HG03196 (cell line): ENCODE data around the gene TBC1D1.

Experiments used
- ATAC-seq: cut with Tn5 transposase; IDR thresholded peaks from one replicate; pipeline ENCODE4 v1.9.1; 2021; ENCODE audit not compliant: unreplicated experiment

Gene TBC1D1

GRCh38 chr4:38184404-38184803 lies 293.5 kb downstream of the TBC1D1 start:
- no peak for ATAC-seq

- no peak for ATAC-seq
Measured at GRCh38 chr4:38185406-38186144, 294.7 kb downstream of the TBC1D1 start.

GRCh38 chr4:38188136-38188535 lies 297.3 kb downstream of the TBC1D1 start:
- ATAC-seq = no peak

- no peak for ATAC-seq
Measured at GRCh38 chr4:38188631-38189101, 297.8 kb downstream of the TBC1D1 start.
